AG09319 (cell line): ENCODE data around the gene C1orf116.

Experiments used
- DNase-seq: peaks from one replicate; pipeline ENCODE4 v3.0.0-alpha.2; 2010; ENCODE audit warnings: low read depth; ENCODE audit errors: extremely low read depth
- CTCF ChIP-seq: IDR thresholded peaks from 2 replicates; pipeline ENCODE4 v1.5.1; 2011; ENCODE audit warnings: low read depth, mild to moderate bottlenecking, inconsistent platforms, low read length, moderate library complexity

Gene C1orf116

GRCh38 chr1:207032528-207033017 is at the start of gene C1orf116:
Gene C1orf116, minus strand, starts transcription at chr1:207032756. Its CDS starts 5,158 bp downstream, at chr1:207027598.
- DNase-seq, result no peak
- no peak for TF ChIP-seq CTCF

GRCh38 chr1:207081806-207082205 is 49.2 kb upstream of the C1orf116 start:
- TF ChIP-seq CTCF, result no peak
- no peak for DNase-seq

- TF ChIP-seq CTCF, result no peak
- DNase-seq, result no peak
Measured at GRCh38 chr1:207081088-207081487, 48.5 kb upstream of the C1orf116 start.

- DNase-seq, result no peak
- no peak for TF ChIP-seq CTCF
Measured at GRCh38 chr1:207079706-207080241, 47.2 kb upstream of the C1orf116 start.

- TF ChIP-seq CTCF, result no peak
- no peak for DNase-seq
Measured at GRCh38 chr1:207078578-207079132, 46.1 kb upstream of the C1orf116 start.

- TF ChIP-seq CTCF, result peak; percentile 93
- peak; percentile 56 for DNase-seq
Measured at GRCh38 chr1:207077470-207078377, 45.2 kb upstream of the C1orf116 start.

GRCh38 chr1:207077012-207077411 is 44.5 kb upstream of the C1orf116 start:
- DNase-seq, result no peak

More at GRCh38 chr1:207077012-207077411, 44.5 kb upstream of the C1orf116 start:
- no peak for TF ChIP-seq CTCF
